GM23338 (cell line): ENCODE data around the gene DGKG. TPM values are rescaled to one million over a fixed set of nuclear protein-coding genes. Genes with fewer than 3 reads are reported as not detected.

Experiments
- ATAC-seq: fragments of 200-7000 bp; cut with Tn5 transposase; 3 replicates; pipeline ENCODE4 v1.9.1; 2020
- DNase-seq: peaks from one replicate; pipeline ENCODE4 v3.0.0-alpha.2; 2015; ENCODE audit warnings: low spot score
- H2AFZ ChIP-seq: fragments of 200-600 bp; sonication (generic); 2 replicates; pipeline ENCODE4 v1.8.0; 2016; ENCODE audit warnings: antibody characterized with exemption, mild to moderate bottlenecking, moderate library complexity
- H3F3A ChIP-seq: fragments of 200-600 bp; sonication (generic); replicated peaks from 2 replicates; pipeline ENCODE4 v1.8.0; 2017; ENCODE audit warnings: antibody characterized with exemption, mixed run types, low read depth
- H3K27ac ChIP-seq: fragments of 200-600 bp; sonication (generic); 2 replicates; pipeline ENCODE4 v1.6.1; 2016; ENCODE audit warnings: low read depth
- H3K27me3 ChIP-seq: fragments of 200-600 bp; sonication (generic); 2 replicates; pipeline ENCODE4 v1.8.0; 2016; ENCODE audit warnings: mild to moderate bottlenecking, mixed run types, moderate library complexity; ENCODE audit not compliant: insufficient read depth
- H3K36me3 ChIP-seq: fragments of 200-600 bp; sonication (generic); 2 replicates; pipeline ENCODE4 v1.8.0; 2016; ENCODE audit warnings: mild to moderate bottlenecking; ENCODE audit not compliant: insufficient read depth
- H3K4me1 ChIP-seq: fragments of 200-600 bp; sonication (generic); 2 replicates; pipeline ENCODE4 v1.8.0; 2016; ENCODE audit warnings: mild to moderate bottlenecking, moderate library complexity; ENCODE audit not compliant: insufficient read depth
- H3K4me2 ChIP-seq: fragments of 200-600 bp; sonication (generic); 2 replicates; pipeline ENCODE4 v1.7.1; 2017; ENCODE audit warnings: mixed run types
- H3K4me3 ChIP-seq: fragments of 200-600 bp; sonication (generic); 2 replicates; pipeline ENCODE4 v1.6.1; 2016; ENCODE audit warnings: mixed run types
- H3K79me2 ChIP-seq: fragments of 200-600 bp; sonication (generic); replicated peaks from 2 replicates; pipeline ENCODE4 v1.8.0; 2017; ENCODE audit warnings: mild to moderate bottlenecking; ENCODE audit not compliant: insufficient read depth
- H3K9me2 ChIP-seq: fragments of 200-600 bp; sonication (generic); 2 replicates; pipeline ENCODE4 v1.8.0; 2017; ENCODE audit not compliant: insufficient read depth
- H4K20me1 ChIP-seq: fragments of 200-600 bp; sonication (generic); replicated peaks from 2 replicates; pipeline ENCODE4 v1.8.0; 2017; ENCODE audit warnings: mild to moderate bottlenecking; ENCODE audit not compliant: insufficient read depth
- H3K27ac Mint-ChIP-seq: 2 replicates; pipeline ENCODE4 v1.8.0; 2020; ENCODE audit warnings: inconsistent platforms, mild to moderate bottlenecking, moderate library complexity, mixed read lengths
- H3K27me3 Mint-ChIP-seq: 3 replicates; pipeline ENCODE4 v1.8.0; 2022; ENCODE audit warnings: low read depth, mild to moderate bottlenecking, moderate library complexity, mixed read lengths, inconsistent platforms; ENCODE audit not compliant: insufficient read depth, poor library complexity
- H3K36me3 Mint-ChIP-seq: 3 replicates; pipeline ENCODE4 v1.8.0; 2021; ENCODE audit warnings: low read depth, mild to moderate bottlenecking, inconsistent platforms, moderate library complexity, mixed read lengths
- H3K4me1 Mint-ChIP-seq: 3 replicates; pipeline ENCODE4 v1.8.0; 2020; ENCODE audit warnings: mild to moderate bottlenecking, inconsistent platforms, mixed read lengths
- H3K4me3 Mint-ChIP-seq: 3 replicates; pipeline ENCODE4 v1.8.0; 2021; ENCODE audit warnings: moderate library complexity, mild to moderate bottlenecking, inconsistent platforms, mixed read lengths
- H3K9me3 Mint-ChIP-seq: 3 replicates; pipeline ENCODE4 v1.8.0; 2020; ENCODE audit warnings: moderate library complexity, mild to moderate bottlenecking, inconsistent platforms, mixed read lengths
- CREB1 ChIP-seq: fragments of 250-450 bp; sonication (Bioruptor Pico); IDR thresholded peaks from 2 replicates; pipeline ENCODE4 v1.5.0; 2020; ENCODE audit warnings: low read depth, mild to moderate bottlenecking, moderate library complexity
- CTCF ChIP-seq, 2 experiments: fragments of 200-600 bp in 1 of 2; sonication (generic) in 1 of 2; conservative IDR thresholded peaks; 2 replicates each; pipeline versions ENCODE4 v1.5.1 to v1.6.1; 2016 to 2017; ENCODE audit warnings: antibody characterized with exemption in 2 of 2, low read depth in 2 of 2, mild to moderate bottlenecking in 2 of 2, moderate library complexity in 1 of 2
- ETS1 ChIP-seq: IDR thresholded peaks from 2 replicates; pipeline ENCODE4 v1.6.1; 2016; ENCODE audit warnings: antibody characterized with exemption
- EZH2phosphoT487 ChIP-seq: fragments of 200-600 bp; sonication (generic); IDR thresholded peaks from one replicate; pipeline ENCODE4 v1.8.1; 2018; ENCODE audit warnings: antibody characterized with exemption; ENCODE audit not compliant: unreplicated experiment
- JUNB ChIP-seq: IDR thresholded peaks from one replicate; pipeline ENCODE4 v1.6.1; 2016; ENCODE audit warnings: antibody characterized with exemption; ENCODE audit not compliant: unreplicated experiment
- NANOG ChIP-seq: IDR thresholded peaks from 2 replicates; pipeline ENCODE4 v1.6.1; 2016; ENCODE audit warnings: antibody characterized with exemption, borderline replicate concordance
- REST ChIP-seq: IDR thresholded peaks from one replicate; pipeline ENCODE4 v1.6.1; 2018; ENCODE audit warnings: antibody characterized with exemption; ENCODE audit not compliant: unreplicated experiment
- STAT1 ChIP-seq: IDR thresholded peaks from one replicate; pipeline ENCODE4 v1.6.1; 2016; ENCODE audit warnings: antibody characterized with exemption; ENCODE audit not compliant: unreplicated experiment
- ZNF114 ChIP-seq: fragments of 250-450 bp; sonication (Bioruptor Pico); IDR thresholded peaks from 2 replicates; pipeline ENCODE4 v1.5.0; 2020; ENCODE audit warnings: mild to moderate bottlenecking, moderate library complexity
- ZNF331 ChIP-seq: fragments of 250-450 bp; sonication (Bioruptor Pico); IDR thresholded peaks from 2 replicates; pipeline ENCODE4 v1.5.0; 2020; ENCODE audit warnings: low read depth, mild to moderate bottlenecking, moderate library complexity
- ZNF462 ChIP-seq: fragments of 250-450 bp; sonication (Bioruptor Pico); IDR thresholded peaks from 2 replicates; pipeline ENCODE4 v1.5.0; 2020; ENCODE audit warnings: mild to moderate bottlenecking, moderate library complexity
- polyA plus RNA-seq: library from polyadenylated mRNA; unstranded; fragments of >200 nt; fragmentation: Nextera tagmentation; extraction: Ambion mirVana; gene quantifications from 2 replicates; pipeline ENCODE4 v1.2.1, GENCODE V29; 2016
- total RNA-seq: library from RNA; depleted of rRNA; stranded (reverse); fragments of >200 nt; shearing (Covaris generic); gene quantifications from 2 replicates; pipeline ENCODE4 v1.2.3, GENCODE V29; 2014

The DGKG gene
- total and polyA plus RNA-seq, 2 experiments from 2014 or later, result 0.14 to 0.31 TPM

GRCh38 chr3:186162221-186162620, 199.8 kb downstream of the DGKG start (continued):
- TF ChIP-seq REST (no peak), ZNF331 (CRISPR knock-in tag) (no peak), CREB1 (no peak), ZNF114 (CRISPR knock-in tag) (no peak), EZH2phosphoT487 (no peak)

- no peak overlapping the region for H3K27ac ChIP-seq
- DNase-seq (no peak), ATAC-seq (no peak)
- H3K27me3 Mint-ChIP-seq, result no peaks in the 10 kb centered on the region
- H3K4me2 ChIP-seq, result no peak overlapping the region
- no peaks in the 10 kb centered on the region for H3K36me3 ChIP-seq
- H3K9me2 ChIP-seq, result no peaks in the 10 kb centered on the region
- no peaks in the 10 kb centered on the region for H3K4me1 ChIP-seq
- H3K79me2 ChIP-seq, result no peaks in the 10 kb centered on the region
- H3K4me1 Mint-ChIP-seq, result peaks cover 4% of the 10 kb centered on the region; the same call in 1 of the 3 replicates
- H3K4me3 ChIP-seq, result no peak overlapping the region
- H3K9me3 Mint-ChIP-seq, result no peaks in the 10 kb centered on the region
- H3K27ac Mint-ChIP-seq, result no peak overlapping the region
- no peaks in the 10 kb centered on the region for H3F3A ChIP-seq
- H4K20me1 ChIP-seq, result no peaks in the 10 kb centered on the region
- no peak overlapping the region for H2AFZ ChIP-seq
- no peaks in the 10 kb centered on the region for H3K36me3 Mint-ChIP-seq
- H3K4me3 Mint-ChIP-seq, result no peak overlapping the region
- H3K27me3 ChIP-seq, result no peaks in the 10 kb centered on the region
- TF ChIP-seq ZNF462, result no peak
- no peak for TF ChIP-seq ZNF114 (CRISPR knock-in tag)
- TF ChIP-seq NANOG, result no peak
- TF ChIP-seq CTCF (conservative IDR thresholded peaks at IDR 0.05; ENCODE audit: low read depth in 2 of 2), result no peak
- no peak for TF ChIP-seq STAT1
- TF ChIP-seq EZH2phosphoT487, result no peak
- TF ChIP-seq CREB1, result no peak
- no peak for TF ChIP-seq JUNB
- TF ChIP-seq ETS1, result no peak
- no peak for TF ChIP-seq ZNF331 (CRISPR knock-in tag)
These were observed 201.3 kb downstream of the DGKG start for GRCh38 chr3:186160691-186161243.
